Measurements from ENCODE around the gene VPS35.
"Not testable (repeated sequence)": the region's sequence is repeated elsewhere in the genome, so short reads cannot be mapped to it uniquely, and the experiment has no call there.

VPS35 gene

DNA sequence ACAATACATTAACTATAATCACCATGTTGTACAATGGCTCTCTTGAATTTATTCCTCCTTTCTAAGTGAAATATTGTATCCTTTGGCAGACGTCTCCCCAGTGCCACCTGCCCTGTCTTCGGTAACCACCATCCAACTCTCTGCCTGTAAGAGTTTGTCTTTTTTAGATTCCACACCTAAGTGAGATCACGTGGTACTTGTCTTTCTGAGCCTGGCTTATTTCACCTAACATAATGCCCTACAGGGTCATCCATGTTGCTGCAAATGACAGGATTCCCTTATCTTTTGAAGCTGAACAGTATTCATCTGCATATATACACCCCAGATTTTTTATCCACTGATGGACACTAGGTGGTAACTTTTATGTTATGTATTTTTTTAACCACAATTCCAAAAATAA, 24.7 kb upstream of the VPS35 start:
- DNase-seq (ENCODE audit: extremely low read depth in 1 of 2, low read depth in 1 of 2), result no peak

DNA sequence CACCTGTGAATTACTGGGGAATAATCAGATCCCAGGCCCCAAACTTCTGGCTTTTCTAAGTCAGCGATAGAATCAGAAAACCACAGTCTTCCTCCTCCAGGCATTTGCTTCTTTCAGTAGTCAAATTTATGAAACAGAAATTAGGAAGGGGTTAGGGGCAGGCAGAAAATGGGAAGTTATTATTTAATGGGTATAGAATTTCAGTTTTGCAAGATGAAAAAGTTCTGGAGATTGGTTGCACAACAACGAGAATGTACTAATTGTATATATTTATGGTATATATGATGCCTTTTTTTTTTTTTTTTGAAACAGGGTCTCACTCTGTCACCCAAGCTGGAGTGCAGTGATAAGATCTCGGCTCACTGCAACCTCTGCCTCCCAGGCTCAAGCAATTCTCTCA, 23.9 kb upstream of the VPS35 start:
- DNase-seq (ENCODE audit: extremely low read depth in 1 of 2, low read depth in 1 of 2), result no peak

DNA sequence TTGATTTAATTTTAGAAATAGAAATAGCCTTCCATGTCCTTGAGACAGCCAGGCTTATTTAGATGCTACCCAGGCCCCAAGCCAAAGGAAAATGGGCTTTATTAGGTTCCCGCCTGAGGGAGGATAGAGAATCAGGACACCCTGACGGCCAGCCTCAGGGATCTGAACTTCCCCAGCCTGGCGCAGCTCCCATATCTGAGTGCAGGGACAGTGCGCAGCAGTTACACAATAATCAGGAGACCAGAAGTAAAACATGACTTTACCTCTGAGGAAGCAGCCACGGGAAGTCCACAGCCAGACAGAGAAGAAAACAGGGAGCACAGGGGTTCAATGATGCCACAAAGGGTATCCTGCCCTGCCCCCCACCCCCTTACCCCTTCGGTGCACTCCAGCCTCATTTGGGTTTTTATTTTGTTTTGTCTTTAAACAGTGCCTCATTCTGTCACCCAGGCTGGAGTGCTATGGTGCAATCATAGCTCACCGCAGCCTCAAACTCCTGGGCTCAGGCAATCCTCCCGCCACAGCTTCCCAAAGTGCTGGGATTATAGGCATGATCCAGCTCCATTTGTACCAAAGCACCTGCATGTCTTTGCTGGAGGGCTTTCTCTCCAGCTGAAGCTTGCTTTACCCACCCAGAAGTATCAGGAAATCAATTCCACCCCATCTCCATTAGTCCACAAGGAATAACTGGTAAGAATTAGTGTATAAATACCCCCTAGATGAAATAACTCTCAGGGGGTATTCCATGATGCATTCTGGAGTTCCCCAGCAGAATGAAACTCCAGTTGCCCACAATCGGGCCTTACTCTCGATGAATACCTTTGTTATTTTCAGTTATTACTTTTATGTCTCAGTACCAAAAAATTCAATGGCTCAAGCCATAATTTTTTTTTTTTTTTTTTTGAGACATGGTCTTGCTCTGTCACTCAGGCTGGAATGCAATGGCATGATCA, 22.4 kb upstream of the VPS35 start:
- no peak for DNase-seq (ENCODE audit: extremely low read depth in 1 of 2, low read depth in 1 of 2)

DNA sequence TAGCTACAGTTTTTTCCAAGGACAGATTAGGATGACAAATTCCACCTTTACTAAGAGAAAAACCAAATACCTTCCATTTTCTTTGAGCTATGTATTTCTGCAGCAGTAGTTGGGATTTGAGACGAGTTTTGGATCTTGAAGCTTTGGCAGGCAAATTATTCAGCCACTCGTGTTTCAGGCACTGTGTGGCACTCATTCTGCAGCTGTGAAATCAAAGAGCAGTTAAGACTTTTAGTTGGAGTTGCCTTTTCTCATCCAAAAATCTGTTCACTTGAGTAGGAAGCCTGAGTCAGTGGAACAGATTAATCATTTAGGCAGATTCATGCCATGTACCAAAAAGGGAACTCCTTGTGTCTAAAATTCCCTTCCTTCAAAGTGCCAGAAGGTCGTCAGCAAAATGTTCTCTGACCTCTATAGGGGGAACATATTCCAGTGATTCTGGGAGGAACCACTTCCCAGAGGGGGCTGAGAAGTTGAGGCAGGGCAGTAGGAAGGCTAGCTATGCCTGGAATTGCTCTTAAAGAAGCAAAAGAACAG, 20.6 kb upstream of the VPS35 start:
- DNase-seq (ENCODE audit: extremely low read depth in 1 of 2, low read depth in 1 of 2), result no peak

DNA sequence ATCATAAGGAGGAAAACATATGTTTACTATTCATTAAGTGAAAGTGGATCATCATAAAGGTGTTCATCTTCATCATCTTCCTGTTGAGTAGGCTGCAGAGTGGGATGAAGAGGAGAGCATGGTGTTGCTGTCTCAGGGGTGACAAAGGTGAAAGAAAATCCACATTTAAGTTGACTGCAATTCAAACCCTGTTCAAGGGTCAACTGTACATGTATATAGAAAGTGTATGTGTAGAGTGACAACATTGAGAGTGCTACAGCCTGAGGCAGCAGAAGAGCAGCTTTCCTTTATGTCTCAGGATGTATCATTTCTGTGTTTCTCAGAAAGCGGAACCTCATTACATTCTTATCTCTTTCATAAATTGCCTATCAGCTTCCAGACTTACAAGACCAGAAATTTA, 17.7 kb upstream of the VPS35 start:
- no peak for DNase-seq (ENCODE audit: extremely low read depth in 1 of 2, low read depth in 1 of 2)

DNA sequence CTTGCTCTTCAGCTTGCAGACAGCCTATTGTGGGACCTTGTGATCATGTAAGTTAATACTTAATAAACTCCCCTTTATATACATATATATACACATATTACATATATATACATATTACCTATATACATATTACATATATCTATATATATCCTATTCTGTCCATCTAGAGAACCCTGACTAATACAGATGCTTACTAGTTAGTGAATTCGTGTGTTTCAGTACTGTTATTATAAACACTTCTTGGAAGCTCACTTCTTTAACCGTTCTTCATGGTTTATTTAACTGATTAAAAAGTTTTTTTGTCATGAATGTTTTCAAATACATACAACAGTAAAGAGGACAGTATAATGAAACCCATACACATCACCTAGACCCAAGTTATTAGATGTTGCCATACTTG, 13.1 kb upstream of the VPS35 start:
- DNase-seq (ENCODE audit: extremely low read depth in 1 of 2, low read depth in 1 of 2), result no peak

DNA sequence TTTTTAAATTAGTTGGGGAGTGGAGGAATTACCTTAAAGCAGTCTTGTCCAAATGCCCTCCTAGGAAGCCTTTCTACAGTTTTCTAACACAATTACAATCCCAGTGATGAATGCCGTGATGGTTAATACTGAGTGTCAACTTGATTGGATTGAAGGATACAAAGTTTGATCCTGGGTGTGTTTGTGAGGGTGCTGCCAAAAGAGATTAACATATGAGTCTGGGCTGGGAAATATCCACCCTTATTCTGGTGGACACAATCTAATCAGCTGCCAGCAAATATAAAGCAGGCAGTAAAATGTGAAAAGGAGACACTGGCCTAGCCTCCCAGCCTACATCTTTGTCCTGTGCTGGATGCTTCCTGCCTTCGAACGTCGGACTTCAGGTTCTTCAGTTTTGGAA, 12.6 kb upstream of the VPS35 start:
- DNase-seq (ENCODE audit: extremely low read depth in 1 of 2, low read depth in 1 of 2), result no peak

DNA sequence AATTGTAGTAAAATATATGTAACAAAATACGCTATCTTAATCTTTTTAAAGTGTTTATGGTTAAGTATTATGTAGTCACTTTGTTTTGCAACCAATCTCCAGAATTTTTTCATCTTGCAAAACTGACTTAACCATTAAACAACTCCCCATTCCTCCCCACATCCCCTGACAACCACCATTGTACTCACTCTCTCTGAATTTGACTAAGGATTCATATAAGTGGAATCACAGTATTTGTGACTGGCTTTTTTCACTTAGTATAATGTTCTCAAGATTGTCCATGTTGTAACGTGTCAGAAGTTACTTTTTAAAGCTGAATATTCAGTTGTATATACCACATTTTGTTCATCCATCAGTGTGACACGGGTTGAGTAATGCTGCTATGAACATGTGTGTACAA, 11.1 kb upstream of the VPS35 start:
- DNase-seq (ENCODE audit: extremely low read depth in 1 of 2, low read depth in 1 of 2), result no peak

DNA sequence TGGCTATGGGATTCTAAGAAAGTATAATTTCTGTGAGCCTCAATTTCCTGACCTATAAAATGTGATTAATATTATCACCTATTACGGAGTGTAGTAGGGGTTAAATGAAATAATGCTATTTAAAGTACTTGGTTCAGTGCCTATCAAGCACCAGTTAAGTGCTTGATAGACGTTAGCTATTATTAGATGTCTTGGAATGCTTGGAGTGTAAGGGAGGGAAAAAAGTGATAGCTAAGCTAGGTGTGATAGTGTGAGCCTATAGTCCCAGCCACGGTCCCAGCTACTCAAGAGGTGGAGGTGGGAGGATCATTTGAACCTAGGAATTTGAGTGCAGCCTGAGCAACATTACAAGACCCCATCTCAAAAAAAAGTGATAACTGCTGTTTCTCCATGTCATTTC, 8.0 kb upstream of the VPS35 start:
- DNase-seq (ENCODE audit: extremely low read depth in 1 of 2, low read depth in 1 of 2), result no peak

DNA sequence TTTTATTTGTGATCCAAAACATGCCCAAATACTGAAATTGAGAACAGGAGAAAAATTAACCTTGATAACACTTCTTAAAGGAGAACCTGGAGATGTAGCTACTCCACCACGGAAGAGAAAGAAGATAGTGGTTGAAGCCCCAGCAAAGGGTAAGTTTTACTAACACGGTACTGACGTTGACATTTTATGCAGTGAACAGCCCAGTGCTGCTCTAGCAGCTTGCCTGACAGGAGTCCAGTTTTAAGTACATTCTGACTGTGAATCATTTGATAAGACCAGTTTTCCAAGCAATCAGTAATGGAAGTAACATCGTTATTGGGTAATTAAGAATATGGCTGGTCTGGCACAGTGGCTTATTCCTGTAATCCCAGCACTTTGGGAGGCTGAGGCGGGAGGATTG, 7.0 kb upstream of the VPS35 start:
- DNase-seq (ENCODE audit: extremely low read depth in 1 of 2, low read depth in 1 of 2), result no peak

DNA sequence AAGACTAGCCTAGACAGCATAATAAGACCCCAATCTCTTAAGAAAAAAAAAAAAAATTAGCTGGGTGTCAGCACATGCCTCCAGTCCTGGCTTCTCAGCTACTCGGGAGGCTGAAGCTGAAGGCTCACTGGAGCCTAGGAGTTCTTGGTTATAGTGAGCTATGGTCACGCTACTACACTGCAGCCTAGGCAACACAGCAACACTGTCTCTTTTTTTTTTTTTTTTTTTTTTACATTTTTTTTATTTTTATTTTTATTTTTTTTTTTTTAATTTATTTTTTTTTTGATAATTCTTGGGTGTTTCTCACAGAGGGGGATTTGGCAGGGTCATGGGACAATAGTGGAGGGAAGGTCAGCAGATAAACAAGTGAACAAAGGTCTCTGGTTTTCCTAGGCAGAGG, 4.6 kb upstream of the VPS35 start:
- no peak for DNase-seq (ENCODE audit: extremely low read depth in 1 of 2, low read depth in 1 of 2)

DNA sequence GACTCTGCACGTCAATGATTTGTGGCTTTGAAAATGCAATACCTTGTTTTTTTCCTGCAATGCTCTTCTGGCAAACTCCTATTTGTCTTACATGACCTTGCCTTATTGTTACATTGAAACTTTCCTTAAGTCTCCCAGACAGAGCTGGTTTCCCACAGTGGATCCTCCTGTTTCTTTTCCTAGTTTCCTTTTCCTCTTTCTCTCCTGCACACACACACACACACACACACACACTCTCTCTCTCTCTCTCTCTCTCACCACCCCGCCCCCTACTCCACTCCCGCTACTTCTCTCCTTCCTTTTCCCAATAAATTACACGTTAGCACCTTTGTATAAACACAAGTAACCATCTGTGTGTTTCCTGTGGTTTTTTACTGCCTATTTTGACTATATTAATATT, 2.7 kb upstream of the VPS35 start:
- no peak for DNase-seq (ENCODE audit: extremely low read depth in 1 of 2, low read depth in 1 of 2)

DNA sequence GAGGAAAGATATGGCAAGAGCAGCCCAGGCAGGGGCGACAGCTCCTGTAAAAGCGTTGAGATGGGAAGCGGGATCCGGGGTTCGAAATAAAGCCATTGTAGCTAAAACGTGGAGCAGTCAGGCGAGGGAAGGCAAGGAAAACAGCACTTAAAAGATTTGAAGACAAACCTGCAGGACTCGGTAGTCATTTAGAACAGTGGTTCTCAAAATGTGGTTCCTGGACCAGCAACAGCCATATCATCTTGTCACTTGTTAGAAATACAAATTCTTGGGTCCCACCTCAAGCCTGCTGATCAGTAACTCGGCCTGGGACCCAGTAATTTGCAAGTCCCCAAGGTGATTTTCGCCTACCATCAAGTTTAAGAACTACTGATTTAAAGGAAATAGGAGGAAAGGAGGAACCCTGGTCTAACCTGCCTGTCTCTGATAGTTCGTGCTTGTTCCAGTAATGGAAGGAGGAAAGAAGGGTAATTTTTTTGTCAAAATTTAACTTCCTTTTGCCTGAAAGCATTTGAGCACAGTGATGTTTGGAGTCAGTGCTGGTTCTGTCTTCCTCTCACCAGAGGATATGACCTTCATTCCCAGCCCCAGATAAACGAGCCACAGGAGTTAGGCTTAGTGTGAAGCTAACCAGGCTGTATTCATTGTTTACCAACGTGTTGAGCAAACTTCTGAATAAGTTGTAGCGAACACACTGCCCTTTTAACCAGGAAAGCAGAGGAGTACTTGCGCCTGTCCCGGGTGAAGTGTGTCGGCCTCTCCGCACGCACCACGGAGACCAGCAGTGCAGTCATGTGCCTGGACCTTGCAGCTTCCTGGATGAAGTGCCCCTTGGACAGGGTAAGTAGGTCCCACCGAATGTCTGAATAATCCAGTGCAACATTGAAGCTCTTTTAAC, 1.6 kb upstream of the VPS35 start:
- DNase-seq (ENCODE audit: extremely low read depth in 1 of 2, low read depth in 1 of 2), result no peak

DNA sequence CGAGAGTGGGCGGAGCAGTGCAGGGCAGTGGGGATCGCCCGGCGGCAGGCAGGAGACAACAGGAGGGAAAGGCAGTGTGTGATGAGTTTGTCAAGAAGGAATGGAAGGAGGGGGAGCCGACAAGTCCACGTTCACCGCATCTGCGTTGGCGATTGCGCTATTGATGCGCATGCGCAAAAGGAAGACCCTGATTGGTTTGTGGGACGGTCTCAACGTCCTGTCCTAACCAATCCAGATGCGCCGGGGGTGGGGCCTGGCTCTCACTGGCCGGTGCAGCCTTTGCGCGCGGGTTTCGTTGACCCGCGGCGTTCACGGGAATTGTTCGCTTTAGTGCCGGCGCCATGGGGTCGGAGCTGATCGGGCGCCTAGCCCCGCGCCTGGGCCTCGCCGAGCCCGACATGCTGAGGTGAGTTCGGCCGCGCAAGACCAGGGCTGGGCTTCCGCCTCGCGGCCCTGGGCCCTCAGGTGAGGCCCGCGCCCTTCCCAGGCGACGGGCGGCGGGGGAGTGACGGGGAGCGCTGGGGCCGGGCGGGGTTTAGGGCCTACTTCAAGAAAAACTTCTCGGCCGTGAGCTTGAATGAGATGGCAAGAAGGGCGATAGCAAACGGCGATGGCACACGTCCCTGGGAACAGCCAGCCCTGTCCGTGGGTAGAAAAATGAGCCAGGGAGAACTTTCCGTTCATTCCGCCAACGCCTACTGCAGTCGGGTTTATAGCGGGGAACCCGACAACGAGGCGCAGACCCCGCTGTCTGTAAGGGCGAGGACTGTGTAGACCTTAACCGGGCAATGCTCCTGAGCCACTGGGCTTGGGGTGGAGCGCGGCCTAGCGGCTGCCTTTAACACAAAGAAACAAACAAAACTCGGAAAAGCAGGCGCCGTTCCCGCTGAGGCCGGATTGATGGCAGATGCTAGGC, 645 bp upstream of the VPS35 start, which contains the start of gene ORC6:
ORC6 (plus strand) TSS at position 295 of the 916 bp plus-strand sequence; CDS start at position 342, 47 bp downstream.
- DNase-seq (ENCODE audit: extremely low read depth in 1 of 2, low read depth in 1 of 2), result peak; percentile 96

DNA sequence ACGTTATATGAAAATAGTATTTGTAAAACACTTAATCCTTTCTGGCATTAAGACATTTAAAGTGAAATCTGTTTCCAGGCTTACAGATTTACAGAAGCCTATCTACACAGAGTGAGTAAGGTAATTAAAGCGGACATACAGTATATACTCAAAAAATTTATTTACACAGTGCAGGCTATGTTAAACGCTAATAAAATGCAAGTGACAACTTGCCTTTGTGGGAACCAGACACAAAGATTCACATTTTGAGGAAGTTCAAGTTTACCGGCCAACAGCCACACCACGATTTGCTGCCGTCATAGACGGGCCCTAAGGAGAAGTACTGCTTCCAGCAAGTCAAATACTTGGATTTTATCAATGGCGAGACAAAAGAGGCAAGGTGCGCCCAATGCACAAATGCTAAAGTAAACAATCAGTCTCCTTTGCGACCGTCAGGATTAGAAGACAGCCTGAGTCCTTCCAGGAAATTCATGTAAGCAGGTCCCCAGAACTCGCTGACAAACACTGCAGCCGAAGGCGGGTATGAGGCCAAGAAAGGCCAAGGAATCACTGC, 801 bp downstream of the VPS35 start:
- no peak for DNase-seq (ENCODE audit: extremely low read depth in 1 of 2, low read depth in 1 of 2)

DNA sequence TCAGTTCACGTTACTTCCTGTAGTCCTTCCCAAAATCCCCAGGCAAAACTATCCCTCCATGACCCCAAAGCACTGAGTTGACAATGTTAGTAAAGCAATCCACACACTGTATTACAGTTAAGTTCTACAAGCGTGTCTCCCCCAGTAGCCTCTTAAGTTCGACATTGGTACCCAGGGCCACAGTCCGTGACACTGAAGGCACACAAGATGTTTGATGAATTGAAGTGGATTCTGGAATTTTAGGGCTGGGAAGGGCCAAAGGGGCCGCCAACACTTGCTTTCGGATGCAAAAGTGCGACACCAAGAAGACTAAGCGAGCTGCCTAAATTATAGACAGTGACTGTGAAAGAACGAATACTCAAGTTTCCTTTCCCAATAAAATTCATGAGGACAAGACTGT, 1.5 kb downstream of the VPS35 start:
- DNase-seq (ENCODE audit: extremely low read depth in 1 of 2, low read depth in 1 of 2), result no peak

DNA sequence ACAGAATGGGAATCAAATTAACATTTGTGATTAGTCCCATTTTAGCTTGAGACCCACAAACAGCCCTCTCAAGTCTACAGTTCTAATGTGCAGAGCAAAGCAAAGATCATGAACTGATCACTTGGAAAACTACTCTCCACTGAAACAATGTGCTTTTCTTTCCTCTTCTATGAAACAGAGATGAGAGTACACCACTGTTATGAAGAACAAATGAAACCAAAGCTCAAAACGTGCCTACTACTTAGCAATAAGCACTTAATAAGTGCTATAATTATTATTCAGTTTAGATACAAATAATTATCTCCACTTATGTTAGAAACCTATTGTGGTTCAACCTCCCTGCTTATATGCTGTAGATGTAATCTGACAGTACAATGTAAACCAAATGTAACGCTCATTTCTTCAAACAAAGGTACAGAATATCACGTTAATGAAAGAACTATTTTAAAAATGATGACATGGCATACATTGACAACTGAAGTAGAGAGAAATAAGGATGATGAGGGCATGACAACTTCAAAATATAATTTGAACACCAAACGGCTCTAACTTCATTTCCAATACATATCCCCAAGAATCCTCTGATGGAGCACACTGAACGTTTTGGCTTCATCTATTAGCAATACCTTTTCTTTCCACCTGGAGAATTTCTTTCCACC, 2.0 kb downstream of the VPS35 start:
- DNase-seq (ENCODE audit: extremely low read depth in 1 of 2, low read depth in 1 of 2), result no peak

DNA sequence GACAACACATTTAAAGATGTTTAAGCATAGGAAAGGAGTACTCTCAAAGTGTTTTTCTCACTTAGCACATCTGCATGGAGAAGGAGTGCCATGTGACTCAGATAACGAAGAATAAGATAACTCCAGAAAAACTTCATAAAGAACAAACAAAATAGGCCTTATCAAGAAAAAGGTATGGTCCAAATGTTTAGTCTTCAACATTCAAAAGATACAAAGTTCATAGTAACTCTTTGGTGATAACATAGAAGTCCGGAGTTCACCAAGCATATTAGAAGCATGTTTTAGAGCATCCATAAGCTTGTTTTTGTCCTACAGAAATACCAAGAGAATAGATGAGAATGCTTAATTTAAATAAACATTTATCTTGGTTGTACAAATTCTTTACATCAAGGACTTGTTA, 7.1 kb downstream of the VPS35 start:
- not testable (repeated sequence) for DNase-seq (ENCODE audit: extremely low read depth in 1 of 2, low read depth in 1 of 2)

DNA sequence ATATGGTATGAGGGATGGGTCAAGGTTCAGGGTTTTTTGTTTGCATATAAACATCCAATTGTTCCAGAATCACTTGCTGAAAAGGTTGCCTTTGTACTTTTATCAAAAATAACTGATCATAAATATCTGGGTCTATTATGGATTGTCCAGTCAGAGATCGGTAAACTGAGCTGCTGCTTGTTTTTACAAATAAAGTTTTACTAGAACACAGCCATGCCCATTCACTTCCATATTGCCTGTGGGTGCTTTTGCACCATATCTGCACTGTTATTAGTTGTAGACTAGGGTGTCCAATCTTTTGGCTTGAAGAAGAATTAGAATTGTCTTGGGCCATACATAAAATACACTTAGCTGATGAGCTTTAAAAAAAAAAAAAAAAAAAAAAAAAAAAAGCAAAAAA, 11.0 kb downstream of the VPS35 start:
- not testable (repeated sequence) for DNase-seq (ENCODE audit: extremely low read depth in 1 of 2, low read depth in 1 of 2)

All from activated CD8-positive, alpha-beta memory T cell treated with anti-CD3 and anti-CD28 coated beads for 1 hour (primary cell).